ENCODE measurements around the gene CFAP77.

CFAP77 gene

GRCh38 chr9:132457504-132458236 is 47.7 kb downstream of the CFAP77 start:
- DNase-seq = no peak

GRCh38 chr9:132458432-132458831 is 48.4 kb downstream of the CFAP77 start:
- DNase-seq = no peak

- DNase-seq = no peak
Observed at GRCh38 chr9:132459661-132460060, 49.6 kb downstream of the CFAP77 start.

GRCh38 chr9:132460240-132460639 is 50.2 kb downstream of the CFAP77 start:
- DNase-seq = no peak

GRCh38 chr9:132461281-132461896 is 51.4 kb downstream of the CFAP77 start:
- peak; percentile 20 for DNase-seq

GRCh38 chr9:132461971-132462370 is 52.0 kb downstream of the CFAP77 start:
- no peak for DNase-seq

GRCh38 chr9:132464547-132464946 is 54.5 kb downstream of the CFAP77 start:
- DNase-seq = no peak

- no peak for DNase-seq
Observed at GRCh38 chr9:132465131-132465635, 55.2 kb downstream of the CFAP77 start.

GRCh38 chr9:132472199-132472598 is 62.2 kb downstream of the CFAP77 start:
- DNase-seq = peak; percentile 92

GRCh38 chr9:132472599-132472998 is 62.6 kb downstream of the CFAP77 start:
- no peak for DNase-seq

- DNase-seq = no peak
Observed at GRCh38 chr9:132474253-132474652, 64.2 kb downstream of the CFAP77 start.

GRCh38 chr9:132478353-132479050 is 68.5 kb downstream of the CFAP77 start:
- no peak for DNase-seq

GRCh38 chr9:132479733-132480132 is 69.7 kb downstream of the CFAP77 start:
- DNase-seq = no peak

GRCh38 chr9:132481053-132481849 is 71.2 kb downstream of the CFAP77 start:
- DNase-seq = no peak

- DNase-seq = no peak
Observed at GRCh38 chr9:132482196-132482813, 72.3 kb downstream of the CFAP77 start.

- DNase-seq = peak; percentile 5
Observed at GRCh38 chr9:132485393-132485792, 75.4 kb downstream of the CFAP77 start.

- DNase-seq = no peak
Observed at GRCh38 chr9:132486706-132487350, 76.8 kb downstream of the CFAP77 start.

- DNase-seq = no peak
Observed at GRCh38 chr9:132487351-132487791, 77.4 kb downstream of the CFAP77 start.

- no peak for DNase-seq
Observed at GRCh38 chr9:132487980-132488535, 78.0 kb downstream of the CFAP77 start.

- DNase-seq = peak; percentile 42
Observed at GRCh38 chr9:132488626-132489025, 78.6 kb downstream of the CFAP77 start.

GRCh38 chr9:132489536-132489935 is 79.5 kb downstream of the CFAP77 start:
- no peak for DNase-seq

- no peak for DNase-seq
Observed at GRCh38 chr9:132494857-132495256, 84.8 kb downstream of the CFAP77 start.

All from DMS79 (cell line).